Left lobe of liver (tissue), 2 donors: ENCODE data around the gene CEP68. TPM values are rescaled to one million over a fixed set of nuclear protein-coding genes. Genes with fewer than 3 reads are reported as not detected.
"Not testable (repeated sequence)": the region's sequence is repeated elsewhere in the genome, so short reads cannot be mapped to it uniquely, and the experiment has no call there.

Source experiments
- ATAC-seq: fragments of 200-7000 bp; cut with Tn5 transposase; one replicate; pipeline ENCODE4 v1.9.1; 2020; ENCODE audit warnings: mild to moderate bottlenecking, moderate library complexity
- DNase-seq: peaks from one replicate; pipeline ENCODE4 v3.0.0-alpha.2; 2020; ENCODE audit warnings: low spot score
- total RNA-seq: library from RNA; stranded (reverse); gene quantifications from one replicate; pipeline ENCODE4 v1.2.1, GENCODE V29; 2021
- donor health status: DM: no; HTN: no; CAD: no; lungs with moderate emphysema.
- donor health status: DM: no; HTN: yes; CAD: no.

Gene CEP68
- total RNA-seq, 1 donor from 2014 or later = 2.2 TPM

DNA sequence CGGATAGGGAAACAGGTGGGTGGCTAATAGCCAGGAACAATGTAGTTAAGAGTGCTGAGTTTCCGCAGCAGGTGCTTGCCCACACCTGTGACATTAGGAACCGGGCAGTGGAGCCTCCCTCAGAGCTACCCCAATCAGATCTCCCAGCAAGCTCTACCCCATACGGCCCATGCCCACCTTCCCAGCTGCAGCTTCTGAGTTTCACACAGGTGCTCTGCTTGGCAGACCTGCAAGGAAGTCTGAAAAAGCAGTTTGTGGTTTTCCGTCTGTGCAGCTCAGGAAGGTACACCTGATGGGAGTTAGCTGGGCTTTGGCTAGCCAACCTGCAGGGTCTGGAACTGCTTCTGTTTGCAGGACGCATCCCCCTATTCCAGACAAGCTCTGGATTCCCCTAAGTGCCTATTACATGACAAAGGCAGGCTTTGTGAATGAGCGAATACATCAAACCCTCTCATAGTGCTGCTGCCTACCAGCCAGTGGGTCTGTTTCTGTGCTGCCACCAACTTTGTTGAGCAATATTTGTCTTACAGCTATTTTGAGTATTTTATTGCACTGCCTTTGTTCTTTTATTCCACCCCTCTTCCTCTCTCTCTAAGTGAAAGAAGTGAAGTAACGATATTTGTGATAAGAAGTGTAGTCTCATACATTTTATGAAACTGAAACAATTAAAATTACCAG is 24.7 kb upstream of the CEP68 start:
- peak; percentile 73 for ATAC-seq
- no peak for DNase-seq

DNA sequence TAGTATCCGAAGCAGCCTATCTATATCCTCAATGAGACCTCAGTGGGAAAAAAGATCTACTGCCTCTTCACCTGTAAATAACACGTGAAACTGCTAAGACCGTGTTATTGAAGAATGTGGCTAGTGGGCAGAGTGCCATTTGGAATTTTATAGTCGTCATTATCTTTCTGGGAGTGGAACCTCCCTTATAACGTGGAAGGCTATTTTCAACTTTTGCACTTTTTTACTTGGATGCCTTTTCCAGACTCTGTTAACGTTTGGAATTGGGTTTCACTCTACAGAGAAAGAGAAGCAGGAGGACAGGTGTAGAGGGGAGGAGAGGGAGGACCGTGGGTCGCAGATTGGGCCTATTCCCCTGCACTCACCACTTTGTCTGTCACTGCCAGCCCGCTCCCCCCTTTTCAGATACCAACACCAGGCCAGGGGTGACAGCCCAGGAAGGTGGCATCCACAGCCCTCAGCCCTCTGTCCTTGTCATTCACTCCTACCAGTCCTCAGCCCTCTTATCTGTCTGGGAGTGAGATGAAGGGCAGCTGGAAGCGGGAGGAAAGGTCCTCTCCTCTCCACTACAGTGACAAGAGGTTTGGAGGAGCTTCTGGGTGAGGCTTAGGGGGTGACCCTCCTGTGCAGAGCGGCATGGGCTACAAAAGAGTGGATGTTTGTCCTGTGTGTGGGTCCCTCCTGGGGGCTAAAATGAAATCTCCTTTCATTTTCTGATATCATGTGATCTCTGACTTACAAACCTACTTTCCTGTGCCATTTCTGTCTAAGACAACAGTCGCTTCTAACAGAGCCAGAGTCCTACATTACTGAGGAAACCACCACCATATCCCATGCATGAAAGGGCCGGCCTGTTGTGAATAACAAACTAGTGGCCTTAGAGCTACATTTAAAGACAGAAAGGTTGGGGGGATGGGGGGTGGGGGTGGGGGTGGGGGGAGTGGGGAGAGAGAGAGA is 23.9 kb upstream of the CEP68 start:
- peak; percentile 7 for ATAC-seq

DNA sequence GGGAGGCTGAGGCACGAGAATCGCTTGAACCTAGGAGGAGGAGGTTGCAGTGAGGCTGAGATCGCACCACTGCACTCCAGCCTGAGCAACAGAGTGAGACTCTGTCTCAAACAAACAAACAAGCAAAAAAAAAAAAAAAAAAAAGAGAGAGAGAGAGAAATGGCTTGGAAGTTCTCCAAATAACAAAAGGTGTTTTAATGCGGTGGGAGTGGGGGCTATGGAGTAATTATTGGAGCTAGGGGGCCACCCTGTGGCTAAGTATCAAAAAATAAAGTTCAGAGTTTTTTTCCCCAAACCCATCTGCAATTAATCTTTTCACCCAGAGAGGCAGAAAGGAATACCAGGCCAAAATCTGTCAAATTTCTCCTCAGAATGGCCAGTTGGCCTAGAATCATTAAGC is 23.0 kb upstream of the CEP68 start:
- no peak for DNase-seq
- ATAC-seq = peak; percentile 58

More for the DNA sequence above, 23.9 kb upstream of the CEP68 start:
- no peak for DNase-seq

DNA sequence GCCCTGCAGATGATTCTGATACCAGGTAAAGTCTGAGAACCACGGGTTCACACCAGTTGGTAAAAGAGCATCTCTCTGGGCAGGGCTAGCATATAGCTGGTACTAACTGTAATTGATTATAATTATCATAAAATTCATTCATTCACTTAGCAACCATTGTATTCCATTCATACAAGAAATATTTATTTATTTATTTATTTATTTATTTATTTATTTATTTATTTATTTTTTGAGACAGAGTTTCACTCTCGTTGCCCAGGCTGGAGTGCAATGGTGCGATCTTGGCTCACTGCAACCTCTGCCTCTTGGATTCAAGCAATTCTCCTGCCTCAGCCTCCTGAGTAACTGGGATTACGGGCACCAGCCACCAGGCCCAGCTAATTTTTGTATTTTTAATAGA is 22.5 kb upstream of the CEP68 start:
- DNase-seq = not testable (repeated sequence)

DNA sequence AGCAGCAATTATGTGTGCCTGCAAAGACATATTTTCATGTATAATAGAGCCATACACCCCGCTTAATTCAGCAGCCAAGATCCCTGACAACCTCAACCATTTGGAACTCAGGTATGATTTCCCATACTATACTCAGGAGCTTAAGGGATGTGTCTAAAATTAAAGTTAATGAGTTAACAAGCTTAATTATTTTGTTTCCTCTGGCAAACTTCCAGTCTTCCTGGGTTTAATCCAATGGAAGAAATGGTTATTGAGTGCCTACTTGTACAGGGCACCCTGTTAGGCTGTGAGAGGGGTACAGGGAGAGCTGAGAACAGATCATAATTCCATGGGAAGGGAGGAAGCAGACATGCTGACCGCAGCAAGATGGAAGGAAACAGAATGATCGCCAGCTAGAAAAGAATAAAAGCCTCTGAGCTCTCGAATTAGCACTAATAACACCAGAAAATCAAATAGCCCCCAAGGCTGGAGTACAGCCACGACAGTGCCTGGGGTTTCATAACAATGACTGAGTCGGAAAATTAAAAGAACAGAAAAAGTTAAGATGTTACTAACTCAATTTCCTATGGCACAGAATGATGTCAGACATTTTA is 20.8 kb upstream of the CEP68 start:
- no peak for DNase-seq
- no peak for ATAC-seq

More for the DNA sequence above, 22.5 kb upstream of the CEP68 start:
- ATAC-seq = not testable (repeated sequence)

DNA sequence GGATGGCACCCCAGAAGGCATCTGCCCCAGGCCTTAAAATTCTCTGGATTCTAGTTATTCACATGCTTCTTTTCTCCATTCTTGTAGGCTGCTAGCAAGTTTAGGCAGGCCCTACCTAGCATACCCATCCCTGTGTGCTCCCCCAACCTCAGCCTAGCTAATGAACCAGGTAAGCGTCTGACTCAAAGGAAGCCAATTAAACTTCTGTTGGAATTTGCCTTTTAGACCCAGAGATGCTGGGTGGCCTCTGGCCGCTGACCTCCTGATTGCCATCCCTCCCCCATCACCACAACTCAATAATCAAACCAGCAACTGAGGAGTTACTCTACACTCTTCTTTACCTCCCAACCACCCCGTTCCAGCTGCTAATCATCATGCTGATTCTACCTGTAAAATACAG is 19.0 kb upstream of the CEP68 start:
- no peak for DNase-seq
- no peak for ATAC-seq

DNA sequence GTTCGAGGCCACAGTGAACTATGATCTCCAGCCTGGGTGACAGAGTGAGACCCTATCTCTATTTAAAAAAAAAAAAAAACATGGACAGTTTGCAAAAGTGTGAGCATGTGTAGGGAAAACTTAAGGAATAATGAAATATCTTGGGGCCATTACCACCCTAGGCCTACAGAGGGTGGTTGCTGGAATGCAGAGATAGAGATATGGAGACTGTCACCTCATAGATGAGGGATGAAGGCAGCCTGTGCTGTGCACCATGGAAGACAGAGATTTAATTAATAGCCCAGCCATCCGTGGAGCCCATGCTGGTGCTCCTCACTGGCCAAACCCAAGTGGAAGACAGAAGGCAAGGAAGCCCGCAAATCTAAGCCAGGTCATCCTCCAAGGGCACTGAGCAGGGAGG is 16.6 kb upstream of the CEP68 start:
- DNase-seq = no peak
- ATAC-seq = no peak

DNA sequence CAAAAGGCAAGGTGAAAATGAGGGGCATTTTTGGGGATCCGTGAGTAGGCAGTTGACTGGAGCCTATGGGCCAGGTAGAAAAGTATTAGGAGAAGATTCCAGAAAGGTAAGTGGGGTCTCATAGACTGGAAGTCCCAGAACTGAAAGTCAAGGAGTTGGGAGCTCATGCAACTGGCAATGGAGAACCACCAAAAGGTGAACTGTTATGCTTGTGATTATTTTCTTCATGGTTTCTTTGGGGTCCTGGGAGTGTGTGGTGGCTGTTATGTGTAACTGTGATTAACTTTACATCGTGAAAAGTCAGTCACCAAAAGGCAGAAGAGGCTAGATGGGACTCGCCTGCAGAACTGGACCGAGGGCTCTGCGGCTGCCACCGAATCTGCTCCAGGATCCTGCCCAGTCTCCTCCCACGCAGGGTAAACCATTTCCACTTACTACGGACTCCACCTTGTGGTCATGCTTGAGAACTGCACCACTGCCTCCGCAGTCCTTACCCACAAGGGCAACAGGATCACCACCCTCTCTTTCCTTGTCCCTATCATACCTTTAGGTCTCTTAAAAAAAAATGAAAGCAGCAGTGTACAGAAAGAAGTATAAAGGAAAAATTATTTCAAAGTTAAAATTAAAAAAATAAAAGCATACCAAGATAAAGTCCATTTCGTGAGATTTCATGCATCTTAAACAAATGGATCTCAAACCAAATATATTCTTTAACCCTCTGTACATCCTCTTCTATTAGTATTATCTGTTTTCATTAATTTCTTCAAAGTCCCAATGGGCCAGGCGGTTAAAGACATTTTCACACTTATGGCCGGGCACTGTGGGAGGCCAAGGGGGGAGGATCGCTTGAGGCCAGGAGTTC is 15.6 kb upstream of the CEP68 start:
- peak; percentile 84 for DNase-seq
- ATAC-seq = peak; percentile 100

DNA sequence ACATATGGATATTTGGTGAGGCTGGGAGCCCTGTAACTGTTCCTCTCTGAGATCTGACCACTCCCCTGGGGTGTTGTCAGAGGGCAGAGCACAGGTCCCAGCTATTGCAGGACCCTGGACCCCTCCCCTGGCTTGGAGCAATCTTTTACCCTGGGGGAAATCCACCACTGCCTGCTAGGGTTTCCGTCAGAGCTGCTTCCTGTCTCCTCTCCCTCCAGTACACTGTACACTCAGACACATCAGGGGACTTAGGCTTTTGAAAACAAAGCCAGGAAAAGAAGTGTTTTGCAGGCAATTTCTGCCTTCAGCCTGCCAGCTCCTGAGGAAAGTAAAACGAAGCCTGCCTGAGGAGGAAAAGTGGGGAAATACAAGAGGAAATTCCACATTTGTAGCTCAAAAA is 13.2 kb upstream of the CEP68 start:
- DNase-seq (no peak), ATAC-seq (no peak)

DNA sequence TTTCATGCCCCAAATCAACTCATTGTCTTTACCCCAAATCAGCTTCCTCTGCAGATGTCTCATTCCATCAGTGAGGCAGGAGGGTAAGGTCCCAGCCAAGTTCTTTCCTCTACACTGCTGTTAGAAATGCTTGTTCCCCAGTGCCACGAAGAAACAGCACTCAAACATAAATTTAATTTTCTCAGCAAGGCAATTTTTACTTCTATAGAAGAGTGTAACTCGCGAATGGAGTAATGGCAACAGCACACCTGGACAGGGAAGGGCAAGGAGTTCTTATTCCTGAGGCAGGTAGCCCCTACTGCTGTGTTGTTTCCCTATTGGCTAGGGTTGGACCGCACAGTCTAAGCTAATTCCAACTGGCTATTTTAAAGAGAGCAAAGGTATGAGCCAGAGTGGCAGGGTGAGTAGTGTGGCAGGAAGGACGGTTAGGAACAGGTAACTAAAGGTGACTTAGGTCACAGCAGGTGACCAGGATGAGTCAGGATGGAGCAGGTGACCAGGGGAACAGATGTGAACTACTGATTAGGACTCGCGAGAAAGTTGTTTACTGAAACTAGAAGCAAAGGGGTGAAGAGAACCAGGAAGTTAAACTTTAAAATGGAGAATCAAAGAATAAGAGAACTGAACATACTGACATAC is 12.0 kb upstream of the CEP68 start:
- no peak for DNase-seq
- ATAC-seq = no peak

DNA sequence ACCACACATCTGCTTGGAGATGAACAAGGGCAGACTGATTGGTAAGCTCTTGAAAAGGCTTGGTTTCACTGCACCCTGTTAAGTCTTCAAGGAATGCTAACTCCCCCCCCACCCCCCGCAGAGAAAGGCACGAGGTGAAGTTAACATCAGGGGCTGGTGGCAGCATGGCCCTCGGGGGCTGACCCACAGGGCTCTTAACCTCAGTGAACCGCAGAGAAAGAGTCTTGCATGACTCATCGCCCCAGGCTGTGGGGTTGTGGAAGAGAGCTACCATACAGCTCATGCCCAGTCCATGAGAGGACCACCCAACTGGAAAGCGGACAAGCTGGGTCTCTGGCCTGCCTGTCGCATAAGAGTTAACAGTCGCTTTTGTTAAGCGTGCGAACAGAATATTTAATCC is 10.6 kb upstream of the CEP68 start:
- ATAC-seq (no peak), DNase-seq (no peak)

DNA sequence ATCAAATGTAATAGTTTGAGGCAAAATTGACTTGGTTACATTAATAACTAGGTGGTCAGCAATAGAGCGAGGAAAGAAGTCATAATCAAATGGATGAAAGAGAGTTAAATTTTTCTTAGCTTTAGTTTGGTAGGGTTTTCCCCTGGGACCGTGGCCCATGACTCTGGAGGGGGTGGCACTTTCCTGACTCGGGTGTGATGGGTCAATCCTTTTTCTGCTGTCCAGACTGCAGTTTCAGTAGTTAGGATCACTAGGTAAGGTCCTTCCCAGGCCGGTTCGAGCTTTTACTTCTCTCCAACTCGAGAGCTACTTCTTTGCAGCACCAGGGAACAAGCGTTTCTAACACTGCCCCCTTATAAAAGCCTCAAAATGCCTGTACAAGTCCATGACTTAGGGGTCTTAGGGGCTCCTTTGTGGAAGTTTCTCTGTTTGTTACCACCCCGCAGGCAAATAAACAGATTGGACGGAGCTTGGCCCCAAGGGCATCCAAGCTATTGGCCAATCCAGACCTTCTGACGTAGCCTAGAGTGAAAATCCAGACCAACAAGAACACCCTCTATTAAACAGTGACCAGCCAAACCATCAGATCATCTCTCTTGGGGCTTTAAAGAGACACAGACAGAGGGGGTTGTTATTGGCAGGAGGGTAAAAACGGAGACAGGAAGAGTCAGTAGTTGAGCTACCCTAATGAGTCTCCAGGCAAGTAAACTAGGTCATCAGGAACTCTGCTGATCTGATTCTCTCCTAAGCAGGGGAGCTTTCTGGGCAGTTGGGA is 9.4 kb upstream of the CEP68 start:
- ATAC-seq = no peak
- no peak for DNase-seq

DNA sequence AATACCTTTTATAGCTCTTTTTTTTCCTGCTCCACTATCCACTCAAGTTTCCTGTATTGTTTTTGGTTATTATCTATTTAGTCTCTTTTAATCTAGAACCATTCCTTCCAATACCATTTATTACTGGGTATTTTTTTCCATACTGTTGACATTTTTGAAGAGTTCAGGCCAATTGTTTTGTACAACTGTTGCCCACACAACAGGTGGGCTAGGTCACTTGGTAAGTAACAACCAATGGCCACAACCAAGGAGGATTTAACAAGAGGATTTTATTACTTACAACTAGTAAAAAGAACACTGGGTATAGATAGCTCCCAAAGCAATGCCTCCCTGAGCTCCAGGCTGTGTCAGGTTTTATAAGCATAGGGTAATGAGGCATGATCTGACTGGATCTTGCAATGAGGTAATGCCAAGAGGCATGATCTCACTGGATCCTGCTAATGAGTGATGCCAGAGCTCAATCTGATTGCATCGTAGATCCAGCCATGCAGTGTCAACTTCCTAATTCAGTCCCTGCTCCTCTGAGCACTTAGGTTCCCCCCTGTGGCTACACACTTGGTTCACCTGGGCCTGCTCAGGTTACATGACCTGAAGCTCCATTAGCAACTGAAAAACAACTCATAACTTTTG is 7.1 kb upstream of the CEP68 start:
- no peak for DNase-seq
- no peak for ATAC-seq

DNA sequence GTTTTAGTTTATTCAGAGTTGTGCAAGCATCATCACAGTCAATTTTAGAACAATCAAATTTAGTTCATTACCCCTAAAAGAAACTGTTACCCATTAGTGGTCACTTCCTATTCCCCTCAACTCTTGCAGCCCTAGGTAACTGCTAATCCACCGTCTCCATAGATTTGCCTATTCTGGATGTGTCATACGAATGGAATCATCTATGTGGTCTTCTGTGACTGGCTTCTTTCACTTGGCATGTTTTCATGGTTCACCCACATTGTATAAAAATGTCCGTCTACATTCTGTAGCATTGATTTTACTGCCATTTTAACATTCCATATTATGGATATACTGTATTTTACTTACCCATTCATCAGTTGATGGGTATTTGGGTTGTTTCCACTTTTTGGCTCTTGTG is 5.3 kb upstream of the CEP68 start:
- ATAC-seq = no peak
- no peak for DNase-seq

DNA sequence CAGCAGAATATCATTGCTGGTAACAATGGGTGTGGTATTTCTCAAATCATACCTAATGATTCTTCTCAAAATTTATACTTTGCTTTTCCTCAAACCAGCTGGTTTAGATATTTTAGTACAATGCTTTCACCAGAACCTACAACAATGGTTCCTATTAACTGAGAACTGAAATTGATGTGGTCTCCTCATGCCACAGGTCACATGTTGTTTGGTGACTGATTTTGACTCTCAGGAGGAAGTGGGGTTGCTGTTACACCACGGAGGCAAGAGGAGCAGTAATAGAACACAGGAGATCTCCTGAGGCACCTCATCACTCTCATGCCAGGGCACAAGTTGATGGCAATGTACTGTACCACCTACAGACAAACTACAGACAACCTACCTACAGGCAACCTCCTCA is 3.0 kb upstream of the CEP68 start:
- no peak for DNase-seq
- no peak for ATAC-seq

DNA sequence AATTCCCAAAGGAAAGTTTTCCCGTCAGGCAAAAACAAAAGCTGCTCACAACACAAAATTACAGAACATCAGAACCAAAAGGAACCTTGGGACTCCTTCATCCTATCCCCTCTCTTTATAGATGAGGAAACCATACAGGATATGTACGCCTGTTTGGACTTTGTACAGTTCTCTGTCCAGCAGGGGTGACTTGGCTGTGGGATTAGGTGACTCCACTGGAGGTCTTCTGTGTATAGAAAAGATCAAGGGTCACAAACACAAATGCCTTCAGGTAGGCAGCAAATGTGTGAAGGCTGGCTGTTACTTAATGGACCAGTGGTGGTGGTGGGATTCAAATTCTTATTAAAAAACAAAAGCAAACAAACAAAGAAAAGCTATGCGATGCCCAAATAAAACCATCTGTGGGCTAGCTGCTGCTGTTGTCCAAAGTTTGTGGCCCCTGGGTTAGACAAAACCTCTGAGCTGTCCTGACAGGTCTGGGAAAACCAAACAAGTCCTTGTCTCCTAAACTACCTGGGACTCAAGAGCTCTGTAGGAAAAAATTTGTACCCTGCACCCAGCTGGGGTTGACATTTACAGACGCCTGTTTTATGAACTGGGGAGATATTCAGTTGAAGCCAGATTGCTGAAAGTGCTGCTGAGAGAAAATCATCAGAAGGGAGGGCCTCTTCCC is 1.3 kb upstream of the CEP68 start:
- DNase-seq (no peak), ATAC-seq (no peak)

DNA sequence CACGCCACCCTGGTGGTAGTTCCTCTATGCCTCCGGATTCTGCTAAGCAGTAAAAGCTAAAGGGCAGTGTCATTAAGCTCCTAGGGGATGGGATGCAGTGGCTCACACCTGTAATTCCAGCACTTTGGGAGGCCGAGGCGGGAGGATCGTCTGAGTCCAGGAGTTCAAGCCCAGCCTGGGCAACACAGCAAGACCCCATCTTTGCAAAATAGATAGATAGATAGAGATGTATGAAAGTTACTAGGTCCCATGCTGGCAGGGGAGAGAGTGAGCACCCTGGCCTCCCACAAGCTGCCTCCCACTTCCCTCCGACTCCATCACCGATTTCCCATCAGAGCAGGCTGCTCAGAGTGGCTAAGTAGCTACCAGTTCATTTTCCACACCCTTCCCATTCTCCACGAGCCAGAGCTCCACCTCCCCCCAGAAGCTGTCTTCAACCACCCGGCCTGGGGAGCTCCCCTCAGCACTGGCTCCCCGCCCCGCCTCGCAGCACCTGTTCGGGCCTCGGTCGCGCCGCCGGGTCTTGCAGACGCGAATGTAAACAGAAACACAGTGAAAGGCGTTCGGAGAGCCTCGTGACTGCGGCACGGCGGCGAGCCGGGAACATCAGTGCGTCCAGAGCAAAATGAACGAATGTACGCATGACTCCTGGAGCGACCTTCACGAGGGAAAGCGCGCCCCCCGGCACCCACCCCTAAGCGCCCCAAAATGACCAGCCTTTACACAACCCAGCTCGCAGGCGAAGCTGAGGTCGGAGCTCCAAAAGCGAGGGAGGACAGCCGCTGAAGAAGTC is 598 bp upstream of the CEP68 start:
- no peak for DNase-seq
- peak; percentile 47 for ATAC-seq

DNA sequence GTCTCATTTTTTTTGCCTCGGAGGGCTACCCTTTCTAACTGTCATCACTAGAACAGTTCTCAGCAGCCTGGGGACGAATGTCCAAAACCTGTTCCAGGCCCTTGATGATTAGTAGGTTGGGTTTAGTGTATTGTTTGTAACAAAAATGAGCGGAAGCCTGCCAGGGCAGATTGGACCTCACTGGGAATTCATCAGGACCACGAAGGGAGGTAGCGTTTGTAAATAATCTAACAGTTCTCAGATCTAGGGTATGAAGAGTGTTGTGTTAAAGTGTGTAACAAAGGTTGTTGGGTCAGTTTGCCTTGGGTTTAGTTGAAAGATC is 799 bp downstream of the CEP68 start:
- no peak for DNase-seq
- no peak for ATAC-seq
